NCI-H69 (cell line): Measurements from ENCODE around the gene ENC1.
A peak's percentile ranks its signal among the peaks of the same experiment; 100 is the strongest.
"Not testable (repeated sequence)": the region's sequence is repeated elsewhere in the genome, so short reads cannot be mapped to it uniquely, and the experiment has no call there.

Source experiments
- DNase-seq: peaks from one replicate; lab custom pipeline; 2025; lab: John Stamatoyannopoulos, UW

Gene ENC1

GRCh38 chr5:74640450-74640953 is at the start of gene ENC1:
ENC1 (minus strand) TSS chr5:74640728; CDS start chr5:74636485, 4,243 bp downstream.
- peak; percentile 99 for DNase-seq

- DNase-seq = no peak
These were observed 46.6 kb upstream of the ENC1 start for GRCh38 chr5:74686962-74687751.

- DNase-seq = no peak
These were observed 45.6 kb upstream of the ENC1 start for GRCh38 chr5:74685979-74686631.

GRCh38 chr5:74684900-74685851 is 44.6 kb upstream of the ENC1 start, which contains the start of gene HEXB:
HEXB (plus strand) TSS chr5:74685233; CDS start chr5:74685261, 28 bp downstream.
- peak; percentile 94 for DNase-seq

- DNase-seq = peak; percentile 16
These were observed 39.4 kb upstream of the ENC1 start for GRCh38 chr5:74679966-74680365.

GRCh38 chr5:74679300-74679699 is 38.8 kb upstream of the ENC1 start:
- not testable (repeated sequence) for DNase-seq

GRCh38 chr5:74678123-74678522 is 37.6 kb upstream of the ENC1 start:
- DNase-seq = not testable (repeated sequence)

GRCh38 chr5:74676466-74676865 is 35.9 kb upstream of the ENC1 start:
- not testable (repeated sequence) for DNase-seq

GRCh38 chr5:74673011-74673790 is 32.7 kb upstream of the ENC1 start:
- peak; percentile 72 for DNase-seq

GRCh38 chr5:74672215-74672877 is 31.8 kb upstream of the ENC1 start:
- peak; percentile 70 for DNase-seq

GRCh38 chr5:74670396-74671038 is 30.0 kb upstream of the ENC1 start:
- DNase-seq = no peak

- DNase-seq = no peak
These were observed 29.3 kb upstream of the ENC1 start for GRCh38 chr5:74669821-74670220.

- DNase-seq = peak; percentile 29
These were observed 26.9 kb upstream of the ENC1 start for GRCh38 chr5:74667396-74667795.

GRCh38 chr5:74665816-74666215 is 25.3 kb upstream of the ENC1 start:
- DNase-seq = no peak

GRCh38 chr5:74665273-74665672 is 24.7 kb upstream of the ENC1 start:
- DNase-seq = peak; percentile 81

- DNase-seq = peak; percentile 74
These were observed 24.0 kb upstream of the ENC1 start for GRCh38 chr5:74664551-74664950.

GRCh38 chr5:74660873-74661272 is 20.3 kb upstream of the ENC1 start:
- DNase-seq = no peak

- no peak for DNase-seq
These were observed 19.6 kb upstream of the ENC1 start for GRCh38 chr5:74660140-74660539.

GRCh38 chr5:74659172-74659571 is 18.6 kb upstream of the ENC1 start:
- DNase-seq = no peak

GRCh38 chr5:74657165-74657564 is 16.6 kb upstream of the ENC1 start:
- no peak for DNase-seq
